Activated CD4-positive, CD25-positive, alpha-beta regulatory T cell treated with anti-CD3 and anti-CD28 coated beads, Interleukin-2, amount 50 U/mL, for 72 hours (primary cell): Measurements from ENCODE around the gene HECA.
A peak's percentile ranks its signal among the peaks of the same experiment; 100 is the strongest.
"Not testable (repeated sequence)": the region's sequence is repeated elsewhere in the genome, so short reads cannot be mapped to it uniquely, and the experiment has no call there.

Experiments used
- DNase-seq: peaks from one replicate; pipeline ENCODE4 v3.0.0; 2021

HECA gene

GRCh38 chr6:139134817-139135577 is at the start of gene HECA:
Gene HECA (plus strand): TSS chr6:139135080. CDS start chr6:139135397, 317 bp downstream.
- peak; percentile 99 for DNase-seq

- no peak for DNase-seq
These were observed 43.1 kb upstream of the HECA start for GRCh38 chr6:139091826-139092225.

- no peak for DNase-seq
These were observed 34.9 kb upstream of the HECA start for GRCh38 chr6:139099984-139100383.

- no peak for DNase-seq
These were observed 27.8 kb upstream of the HECA start for GRCh38 chr6:139107051-139107450.

GRCh38 chr6:139108378-139108777 is 26.5 kb upstream of the HECA start:
- DNase-seq = no peak

- no peak for DNase-seq
These were observed 25.3 kb upstream of the HECA start for GRCh38 chr6:139109558-139109957.

DNA sequence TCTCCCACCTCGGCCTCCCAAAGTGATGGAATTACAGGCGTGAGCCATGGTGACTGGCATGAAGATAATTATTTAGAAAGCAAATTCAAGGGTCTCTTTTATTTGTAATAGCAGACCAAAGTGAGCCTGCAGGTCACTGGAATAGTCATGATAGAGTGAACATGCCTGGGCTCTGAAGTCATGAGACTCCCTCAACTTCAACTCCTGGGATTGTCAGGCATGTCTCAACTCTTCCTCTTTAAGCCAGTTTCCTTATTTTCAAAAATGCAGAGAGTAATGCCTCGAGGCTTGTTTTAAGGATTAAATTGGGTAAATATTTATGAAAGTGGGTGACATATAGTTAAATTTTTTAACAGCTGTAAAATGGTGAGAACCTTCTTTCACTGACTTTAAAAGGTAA is 22.7 kb upstream of the HECA start:
- no peak for DNase-seq

- DNase-seq = no peak
These were observed 22.3 kb upstream of the HECA start for GRCh38 chr6:139112561-139112960.

DNA sequence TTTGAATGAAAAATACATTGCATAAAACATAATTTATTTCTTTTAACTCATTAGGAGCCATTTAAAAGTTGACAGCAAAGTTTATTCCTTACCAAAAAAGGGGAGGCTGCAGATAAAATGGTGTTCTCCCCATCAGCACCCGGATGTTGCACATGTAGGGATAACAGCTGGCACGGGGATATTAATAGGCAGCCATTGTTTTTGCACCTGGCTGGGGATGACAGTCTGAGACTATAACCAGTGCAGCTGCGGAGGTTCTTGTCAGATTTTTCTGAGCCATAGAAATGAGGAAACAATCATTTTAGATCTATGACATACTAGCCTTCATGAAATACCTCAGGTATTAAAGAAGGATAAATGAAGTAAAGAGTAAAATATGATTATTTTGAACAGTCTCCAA is 20.1 kb upstream of the HECA start:
- DNase-seq = no peak

GRCh38 chr6:139115989-139116758 is 18.7 kb upstream of the HECA start:
- no peak for DNase-seq

DNA sequence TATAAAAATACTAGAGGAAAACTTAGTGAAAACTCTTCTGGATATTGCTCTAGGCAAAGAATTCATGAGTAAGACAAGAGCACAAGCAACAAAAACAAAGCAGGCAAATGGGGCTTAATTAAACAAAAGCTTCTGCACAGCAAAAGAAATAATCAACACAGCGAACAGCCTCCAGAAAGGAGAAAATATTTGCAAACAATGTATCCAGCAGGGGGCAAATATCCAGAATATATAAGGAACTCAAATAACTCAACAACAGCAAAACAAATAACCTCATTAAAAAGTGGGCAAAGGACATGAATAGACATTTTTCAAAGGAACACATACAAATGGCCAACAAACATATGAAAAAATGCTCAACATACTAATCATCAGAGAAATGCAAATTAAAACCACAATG is 17.1 kb upstream of the HECA start:
- no peak for DNase-seq

GRCh38 chr6:139119552-139119951 is 15.3 kb upstream of the HECA start:
- no peak for DNase-seq

GRCh38 chr6:139122823-139123222 is 12.1 kb upstream of the HECA start:
- DNase-seq = not testable (repeated sequence)

DNA sequence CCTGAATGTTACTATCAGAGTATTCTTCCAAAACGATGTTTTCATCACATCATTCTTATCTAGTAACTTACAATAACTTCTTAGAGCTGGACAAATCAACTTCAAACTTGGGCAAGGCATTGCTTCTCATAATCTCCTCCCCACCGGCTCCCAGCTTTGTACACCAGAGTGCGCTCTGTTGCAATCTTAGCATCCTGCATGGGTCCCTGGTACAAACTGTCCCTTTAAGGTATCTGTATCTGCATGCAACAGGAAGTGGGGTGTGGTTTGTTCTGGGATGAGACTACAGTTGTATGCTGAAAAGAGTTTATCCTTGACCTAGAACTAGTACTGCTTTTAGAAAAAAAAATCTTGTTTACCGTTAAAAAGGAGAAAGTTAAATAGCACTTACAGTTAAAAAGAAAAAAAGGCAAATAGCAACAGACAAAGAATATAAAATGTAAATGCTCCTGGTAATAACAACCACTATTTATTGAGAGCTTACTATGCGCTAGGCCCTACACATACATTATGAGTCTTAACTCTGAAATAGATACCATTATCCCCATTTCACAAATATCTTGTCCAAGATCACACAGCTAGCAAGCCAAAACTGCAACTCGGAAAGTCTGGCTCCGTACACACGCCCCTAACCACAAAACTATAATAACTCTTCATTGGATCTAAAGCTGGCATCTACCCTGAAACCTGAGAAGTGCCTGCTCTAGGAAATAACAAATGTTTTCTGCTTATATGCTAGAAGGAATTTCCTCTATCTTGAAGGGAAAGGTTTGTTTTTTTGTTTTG is 9.8 kb upstream of the HECA start:
- DNase-seq = peak; percentile 64

DNA sequence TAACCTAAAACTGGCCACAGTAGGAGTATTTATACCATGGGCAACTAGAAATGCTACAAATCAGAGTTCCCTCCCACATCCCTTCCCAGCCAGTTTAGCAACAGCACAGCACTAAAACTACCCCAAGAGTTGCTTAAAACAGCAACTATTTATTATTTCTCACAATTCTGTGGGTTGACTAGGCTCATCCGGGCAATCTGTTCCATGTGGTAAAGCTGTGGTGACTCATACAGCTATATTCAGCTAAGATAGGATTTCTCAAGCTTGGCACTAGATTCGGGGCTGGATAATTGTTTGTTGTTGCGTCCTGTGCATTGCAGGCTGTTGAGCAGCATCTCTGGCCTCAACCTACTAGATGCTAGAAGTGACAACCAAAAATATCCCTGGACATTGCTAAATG is 8.6 kb upstream of the HECA start:
- no peak for DNase-seq

DNA sequence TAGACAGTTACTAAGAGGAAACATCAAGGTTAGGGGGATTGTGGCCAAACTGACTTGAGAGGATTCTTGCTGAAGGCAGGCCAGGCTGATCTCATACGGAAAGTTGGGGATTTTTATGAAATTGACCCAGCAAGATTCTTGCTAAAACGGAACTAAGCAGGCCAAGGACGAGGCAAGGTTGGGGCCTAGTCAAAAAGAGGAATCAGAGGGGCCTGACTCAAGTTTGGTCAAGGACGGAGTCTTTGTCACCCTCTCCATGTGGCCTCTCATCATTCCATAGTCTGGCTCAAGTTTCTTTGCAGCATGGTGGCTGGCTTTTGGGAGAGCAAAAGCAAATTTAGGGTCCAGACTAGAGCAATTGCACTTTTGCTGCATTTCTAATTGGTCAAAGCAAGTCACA is 7.9 kb upstream of the HECA start:
- DNase-seq = no peak

- DNase-seq = no peak
These were observed 5.6 kb upstream of the HECA start for GRCh38 chr6:139129284-139129683.

GRCh38 chr6:139131736-139132280 is 3.1 kb upstream of the HECA start:
- DNase-seq = no peak

- DNase-seq = no peak
These were observed 1.4 kb upstream of the HECA start for GRCh38 chr6:139133262-139134063.

GRCh38 chr6:139134064-139134395 is 850 bp upstream of the HECA start:
- DNase-seq = no peak

DNA sequence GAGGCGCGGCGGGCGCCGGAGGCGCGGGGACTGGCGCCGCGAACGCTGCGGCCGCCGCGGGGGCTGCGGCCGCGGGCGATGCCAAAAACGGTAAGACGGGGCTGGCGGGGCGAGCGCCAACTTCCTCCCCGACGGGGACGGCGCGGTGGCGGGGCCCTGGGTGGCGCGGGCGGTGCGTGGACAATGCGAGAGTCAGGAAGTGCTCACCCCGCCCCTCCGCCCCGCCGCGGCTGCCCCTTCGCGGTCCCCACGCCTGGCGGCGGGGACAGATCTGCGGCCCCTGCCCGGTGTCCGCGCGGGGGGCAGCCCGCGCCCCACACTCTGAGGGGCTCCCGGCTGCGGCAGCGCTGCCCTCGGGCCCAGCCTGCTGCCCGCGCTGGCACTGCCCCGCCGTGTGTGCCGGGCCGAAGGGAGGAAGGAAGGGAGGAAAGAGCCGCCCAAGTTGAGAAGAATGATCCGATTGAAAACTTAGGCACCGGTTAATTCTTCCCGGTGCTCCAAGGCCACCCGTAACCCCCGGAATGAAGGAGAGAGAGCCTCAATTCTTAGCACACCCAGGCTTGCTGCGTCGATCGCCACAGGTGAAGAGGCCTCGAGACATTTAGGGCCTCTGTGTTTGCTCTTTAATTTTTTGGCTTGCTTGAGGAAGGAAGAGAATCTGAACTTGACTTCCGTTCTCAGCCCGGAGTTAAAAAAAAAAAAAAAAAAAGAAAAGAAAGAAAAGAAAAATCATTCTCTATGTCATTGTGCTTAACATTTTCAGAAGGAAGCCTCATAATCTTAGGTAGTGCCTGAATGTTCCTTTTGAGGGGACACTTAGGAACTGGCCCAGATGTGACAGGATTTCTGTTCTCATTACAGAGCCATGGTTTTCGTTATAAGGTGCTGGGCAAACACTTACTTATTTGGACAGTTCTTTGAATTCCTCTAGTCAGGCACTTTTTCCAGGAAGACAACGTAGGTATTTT is 982 bp downstream of the HECA start:
- peak; percentile 76 for DNase-seq
